Forelimb muscle (tissue), 1 donor: ENCODE results near the gene FXYD2. TPM values are rescaled to one million over a fixed set of nuclear protein-coding genes. Genes with fewer than 3 reads are reported as not detected.

Experiments
- DNase-seq: peaks from one replicate; pipeline ENCODE4 v3.0.0-alpha.2; 2013; ENCODE audit warnings: low read depth
- polyA plus RNA-seq: library from polyadenylated mRNA; unstranded; fragments of 120-200 nt; gene quantifications from one replicate; pipeline ENCODE4 v1.2.1, GENCODE V29; 2013; ENCODE audit not compliant: insufficient read length

Gene FXYD2
- polyA plus RNA-seq, 1 donor, result 1.5 TPM

DNA sequence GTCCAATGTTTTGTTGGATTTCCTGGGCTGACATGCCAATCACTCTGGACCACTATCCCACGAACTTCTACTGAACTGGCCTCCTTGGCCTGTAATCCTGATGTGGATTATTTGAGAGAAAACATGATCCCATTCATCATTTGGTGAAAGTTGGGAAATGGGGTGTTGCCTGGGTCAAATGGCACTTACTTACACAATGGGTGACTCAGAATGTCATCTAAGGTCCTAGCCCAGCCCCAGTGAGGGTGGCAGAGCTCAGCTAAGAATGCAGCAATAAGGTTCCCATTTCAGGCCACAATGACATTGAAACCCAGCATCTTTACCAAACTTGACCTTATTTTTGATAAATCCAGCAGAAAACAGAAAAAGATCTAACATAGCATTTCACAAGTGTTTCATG is 19.5 kb downstream of the FXYD2 start:
- DNase-seq, result no peak

DNA sequence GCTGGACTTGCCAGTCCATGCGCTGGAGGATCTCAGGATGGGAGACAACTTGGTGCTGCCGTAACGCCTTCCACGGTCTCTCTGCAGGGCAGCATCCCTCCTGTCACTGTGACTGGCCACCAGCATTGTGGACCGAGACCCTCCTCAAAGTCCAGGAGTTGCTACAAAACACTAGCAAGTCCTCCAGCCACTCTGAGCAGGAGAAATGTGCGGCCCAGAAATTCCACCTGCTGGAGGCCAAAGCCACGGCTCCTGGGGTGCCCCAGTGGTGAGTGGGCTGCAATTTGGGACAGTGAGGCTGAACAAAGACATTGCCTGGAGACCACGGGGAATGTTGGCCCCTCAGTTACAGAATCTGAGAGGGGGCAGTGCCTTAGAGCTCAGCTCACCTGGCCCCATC is 20.6 kb downstream of the FXYD2 start:
- no peak for DNase-seq

DNA sequence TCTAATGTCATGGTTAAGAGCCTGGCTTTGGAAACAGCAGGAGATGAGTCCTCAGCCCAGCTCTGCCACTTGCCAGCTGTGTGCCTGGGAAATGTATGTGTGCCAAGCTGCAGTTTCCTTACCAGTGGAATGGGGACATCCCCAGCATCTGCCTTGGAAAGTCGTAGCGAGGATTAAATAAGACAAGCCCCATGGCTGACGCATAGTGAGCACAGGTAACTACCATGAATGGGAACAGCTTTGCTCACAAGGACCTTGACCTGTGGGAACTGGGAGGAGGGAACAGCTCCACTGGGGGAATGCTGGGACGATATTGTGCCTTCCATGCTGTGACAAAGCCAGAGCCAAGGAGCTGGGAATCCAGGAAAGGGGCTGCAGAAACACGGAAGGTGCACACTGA is 24.9 kb downstream of the FXYD2 start:
- DNase-seq, result no peak

DNA sequence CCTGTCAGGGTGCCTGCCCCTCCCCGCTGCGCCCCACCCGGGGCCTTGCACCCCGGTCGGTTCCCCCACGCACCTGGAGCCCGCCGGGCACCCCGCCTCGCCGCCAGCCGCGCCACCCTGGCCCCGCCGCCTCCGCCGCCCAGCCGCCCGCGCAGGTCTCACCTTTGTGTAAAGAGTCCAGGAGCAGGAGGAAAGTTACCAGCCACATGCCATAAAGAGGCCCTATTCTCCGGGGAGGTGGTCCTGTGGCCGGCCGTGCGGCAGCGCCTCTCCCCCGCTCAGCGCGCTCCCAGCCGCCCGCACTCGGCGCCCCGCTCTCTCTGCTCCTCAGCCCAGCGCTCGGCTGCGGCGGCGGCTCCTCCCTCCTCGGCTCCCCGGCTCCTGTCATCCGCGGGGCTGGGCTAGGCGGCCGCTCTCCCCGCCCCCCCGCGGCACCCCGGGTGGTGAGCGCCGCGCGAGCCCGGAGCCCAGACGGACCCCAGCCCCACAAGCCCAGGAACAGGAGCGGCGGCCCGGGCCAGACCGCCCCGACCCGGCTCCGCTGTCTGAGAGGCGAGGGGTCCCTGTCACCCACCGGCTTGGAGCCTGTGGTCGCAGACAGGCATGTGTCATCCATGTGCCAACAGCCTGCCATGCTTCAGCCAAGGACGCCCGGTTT is 27.5 kb downstream of the FXYD2 start, which contains the start of gene DSCAML1:
Gene DSCAML1 (minus strand): TSS at position 345 of the 658 bp plus-strand sequence. CDS start 137 bp downstream, at position 208.
- DNase-seq, result no peak

DNA sequence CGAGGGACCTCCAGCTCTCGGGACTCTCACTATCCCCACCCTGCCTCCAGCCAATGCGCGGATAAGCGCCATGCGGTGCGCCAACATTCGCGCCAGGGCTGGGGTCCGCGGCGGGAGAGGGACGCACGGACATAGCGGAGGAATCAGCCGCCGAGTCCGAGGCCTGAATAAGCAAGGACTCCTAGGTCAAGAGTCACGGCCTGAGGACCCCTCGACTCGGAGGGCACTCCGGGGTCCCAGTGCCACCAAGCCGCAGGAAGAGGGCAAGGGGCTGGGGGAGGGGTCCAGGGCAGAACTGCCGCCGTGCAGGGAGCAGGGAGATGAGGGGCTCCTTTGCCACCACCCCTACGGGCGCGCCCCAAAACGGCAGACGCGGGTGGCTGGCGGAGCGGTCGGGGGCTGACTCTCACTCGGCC is 28.1 kb downstream of the FXYD2 start:
- no peak for DNase-seq

DNA sequence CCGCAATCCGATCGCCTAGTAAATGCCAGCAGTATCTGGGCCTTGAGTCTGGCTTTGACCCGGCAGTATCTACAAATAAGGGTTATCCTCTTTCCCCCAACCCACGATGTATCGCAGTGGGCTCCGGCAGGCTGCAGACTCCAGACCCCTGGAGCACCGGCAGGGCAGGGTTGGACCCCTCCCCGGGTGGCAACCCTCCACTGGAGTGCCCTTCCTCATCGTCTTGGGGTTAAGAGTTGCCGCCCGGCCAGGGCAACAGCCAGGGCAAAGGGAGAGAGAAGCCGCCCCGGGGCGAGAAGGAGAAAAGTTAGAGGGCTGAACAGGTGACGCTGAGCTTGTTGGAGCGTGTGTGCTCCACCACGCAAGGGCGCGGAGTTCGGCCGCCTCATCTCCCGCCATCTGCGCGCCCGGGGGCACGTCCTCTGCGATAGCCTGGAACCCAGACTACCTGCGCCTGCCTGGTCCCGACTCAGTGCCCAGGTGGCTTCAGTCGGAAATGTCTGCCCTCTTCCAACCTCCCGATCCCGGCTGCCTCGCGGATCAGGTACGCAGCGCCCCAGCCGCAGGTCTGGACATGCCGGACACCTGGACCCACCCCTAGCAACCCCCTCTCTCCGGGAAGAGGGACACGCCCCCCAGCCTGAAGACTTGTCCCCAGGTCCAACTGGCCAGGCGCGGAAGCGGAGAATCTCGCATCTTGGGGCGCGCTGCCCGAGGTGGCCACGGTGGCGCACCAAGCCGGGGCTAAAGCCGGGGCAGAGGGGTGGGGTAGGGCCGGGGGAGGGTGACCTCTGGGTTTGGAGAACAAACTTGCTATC is 28.7 kb downstream of the FXYD2 start:
- no peak for DNase-seq

DNA sequence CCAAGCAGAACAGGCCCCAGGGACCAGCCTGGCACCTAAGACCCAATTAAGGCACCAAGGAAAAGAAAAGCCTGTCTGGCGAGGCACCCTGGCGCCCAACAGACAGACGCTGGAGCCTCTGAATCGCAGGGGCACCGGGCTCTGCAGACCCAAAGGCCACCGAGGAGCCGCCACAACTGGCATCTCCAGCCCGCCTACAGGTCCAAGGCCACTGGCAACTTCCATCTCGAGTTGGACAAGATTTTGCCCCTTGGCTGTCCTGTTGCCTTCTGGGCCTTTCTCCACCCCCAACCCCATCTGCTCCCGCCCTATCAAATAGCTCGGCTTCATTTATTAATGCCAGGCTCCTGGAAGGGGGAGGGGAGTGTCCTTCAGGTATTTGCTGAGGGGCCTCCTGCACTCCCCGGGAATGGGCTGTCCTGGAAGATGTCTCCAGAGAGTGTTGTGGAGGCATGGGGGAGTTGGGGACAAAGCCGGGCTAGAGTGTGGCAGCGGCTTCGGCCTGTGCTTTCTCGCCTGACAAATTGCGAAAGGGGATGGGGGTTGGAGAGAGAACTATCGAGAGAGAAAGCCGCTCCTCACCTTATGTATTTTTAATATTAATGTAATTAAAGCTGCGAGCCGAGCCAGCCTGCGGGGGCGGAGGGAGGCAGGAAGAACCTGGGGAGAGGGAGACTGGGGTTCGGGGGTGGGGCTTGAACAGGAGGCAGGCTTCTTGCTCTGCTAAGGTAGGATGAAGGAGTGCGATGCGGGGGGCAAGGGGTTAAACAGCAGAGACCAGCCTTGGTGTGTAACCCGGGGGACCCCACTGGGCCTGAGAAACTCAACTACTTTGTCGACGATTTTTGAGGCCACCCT is 29.5 kb downstream of the FXYD2 start:
- DNase-seq, result no peak

DNA sequence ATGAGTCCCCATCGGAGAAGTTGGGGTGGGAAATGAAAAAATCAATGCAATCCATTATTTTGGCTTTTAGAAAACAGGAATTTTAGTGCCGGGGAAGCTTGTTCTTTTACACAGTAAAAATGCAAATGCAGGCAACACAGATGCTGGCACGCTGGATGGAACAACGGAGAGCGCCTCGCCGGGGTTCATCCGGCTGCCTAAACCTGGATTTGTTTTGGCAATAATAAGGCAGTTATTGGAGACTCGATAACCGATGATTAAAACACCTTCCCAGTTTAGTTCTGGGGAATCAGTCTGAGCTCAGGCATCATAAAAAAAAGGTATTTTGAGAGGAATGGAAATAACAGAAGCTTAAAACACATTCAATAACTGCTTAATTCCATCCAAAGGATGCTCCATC is 30.4 kb downstream of the FXYD2 start:
- DNase-seq, result no peak

DNA sequence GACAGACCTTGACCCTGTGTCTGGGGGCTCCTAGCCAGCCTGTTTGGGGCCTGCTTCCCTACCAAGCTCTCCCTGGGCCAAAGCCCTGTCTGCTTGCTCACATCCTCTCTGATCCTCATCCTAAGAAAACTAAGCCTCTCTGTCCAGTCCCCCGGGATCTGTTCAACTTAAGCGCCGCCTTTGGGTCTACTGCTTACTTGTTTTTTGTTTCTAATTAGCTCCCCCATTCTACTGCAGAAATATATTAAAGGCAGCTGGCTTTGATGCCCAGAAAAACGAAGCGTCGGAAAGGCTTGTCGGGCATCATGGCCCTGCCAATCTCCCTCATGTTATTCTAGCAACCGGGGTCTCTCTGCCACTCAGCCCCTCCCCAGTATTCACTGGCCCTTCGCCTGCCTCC is 31.0 kb downstream of the FXYD2 start:
- no peak for DNase-seq

DNA sequence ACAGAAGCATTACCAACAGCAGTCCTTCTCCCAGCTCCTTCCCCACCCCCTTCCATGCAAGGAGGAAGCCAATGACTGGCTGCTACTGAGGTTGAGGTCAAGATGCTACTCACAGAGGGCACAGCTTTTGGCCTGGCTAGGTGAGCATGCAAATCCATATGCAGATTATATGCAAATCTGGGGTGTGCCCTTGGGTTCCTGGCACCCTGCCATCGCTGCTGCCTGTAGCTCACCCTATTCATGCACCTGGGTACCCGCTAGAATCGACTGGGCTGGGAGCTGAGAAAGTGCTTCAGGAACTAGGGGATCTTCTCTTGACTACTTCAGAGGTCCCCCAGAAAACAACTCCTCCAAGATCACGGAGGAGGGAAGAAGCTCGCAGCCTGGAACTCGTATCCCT is 31.6 kb downstream of the FXYD2 start:
- no peak for DNase-seq

DNA sequence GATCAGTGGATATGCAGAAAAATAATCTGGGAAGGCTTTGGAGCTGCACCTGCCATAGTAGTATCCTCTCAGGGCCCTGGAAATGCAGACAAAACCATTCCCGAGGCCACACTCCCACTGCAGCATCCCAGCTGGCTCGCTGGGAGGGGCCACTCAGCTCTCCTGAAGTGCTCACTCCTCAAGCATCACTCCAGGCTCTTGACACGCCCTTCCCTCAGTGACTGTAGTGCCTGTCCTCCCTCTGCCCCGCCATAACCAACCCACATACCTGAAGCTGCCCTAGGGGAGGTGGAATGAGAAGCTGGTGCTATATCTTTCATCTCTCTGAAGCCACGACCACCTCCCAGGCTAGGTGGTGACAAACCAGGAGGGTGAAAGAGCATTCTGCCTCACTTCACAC is 32.3 kb downstream of the FXYD2 start:
- DNase-seq, result no peak

DNA sequence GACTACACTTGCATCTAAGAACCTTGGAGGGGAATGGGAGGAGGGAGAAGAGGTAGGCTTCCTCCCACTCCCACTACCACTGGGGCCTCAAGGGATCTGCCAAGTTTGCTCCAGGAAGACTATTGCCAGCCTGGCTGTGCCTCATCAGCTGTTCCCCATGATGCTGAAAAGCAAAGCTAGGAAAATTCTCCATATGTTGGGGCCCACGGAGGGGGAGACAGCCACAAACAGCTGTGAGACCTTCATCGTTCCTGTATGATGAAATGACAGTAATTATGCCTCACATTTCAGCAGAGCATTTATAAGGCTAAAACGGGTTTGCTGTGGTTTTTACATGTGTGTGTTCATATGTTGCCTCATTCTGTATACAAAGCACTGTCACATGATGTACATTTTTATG is 34.3 kb downstream of the FXYD2 start:
- no peak for DNase-seq

DNA sequence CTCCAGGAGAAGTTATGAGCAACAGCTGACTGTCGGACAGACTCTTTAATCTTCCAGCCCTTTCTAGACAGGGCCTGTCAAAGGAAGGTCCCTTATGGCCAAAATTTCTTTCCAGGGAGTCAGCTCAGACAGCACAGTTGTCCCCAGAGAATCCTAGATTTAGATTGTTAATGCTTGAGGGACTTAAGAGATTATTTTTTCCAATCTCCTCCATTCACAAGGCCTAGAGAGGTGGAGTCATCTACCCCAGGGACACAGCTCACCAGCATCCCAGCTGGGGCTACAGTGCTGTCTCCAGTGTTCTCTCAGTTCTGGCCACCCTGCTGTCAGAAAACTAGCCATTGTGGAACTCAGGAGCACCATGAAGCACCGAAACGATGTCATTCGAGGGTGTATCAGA is 35.3 kb downstream of the FXYD2 start:
- no peak for DNase-seq

DNA sequence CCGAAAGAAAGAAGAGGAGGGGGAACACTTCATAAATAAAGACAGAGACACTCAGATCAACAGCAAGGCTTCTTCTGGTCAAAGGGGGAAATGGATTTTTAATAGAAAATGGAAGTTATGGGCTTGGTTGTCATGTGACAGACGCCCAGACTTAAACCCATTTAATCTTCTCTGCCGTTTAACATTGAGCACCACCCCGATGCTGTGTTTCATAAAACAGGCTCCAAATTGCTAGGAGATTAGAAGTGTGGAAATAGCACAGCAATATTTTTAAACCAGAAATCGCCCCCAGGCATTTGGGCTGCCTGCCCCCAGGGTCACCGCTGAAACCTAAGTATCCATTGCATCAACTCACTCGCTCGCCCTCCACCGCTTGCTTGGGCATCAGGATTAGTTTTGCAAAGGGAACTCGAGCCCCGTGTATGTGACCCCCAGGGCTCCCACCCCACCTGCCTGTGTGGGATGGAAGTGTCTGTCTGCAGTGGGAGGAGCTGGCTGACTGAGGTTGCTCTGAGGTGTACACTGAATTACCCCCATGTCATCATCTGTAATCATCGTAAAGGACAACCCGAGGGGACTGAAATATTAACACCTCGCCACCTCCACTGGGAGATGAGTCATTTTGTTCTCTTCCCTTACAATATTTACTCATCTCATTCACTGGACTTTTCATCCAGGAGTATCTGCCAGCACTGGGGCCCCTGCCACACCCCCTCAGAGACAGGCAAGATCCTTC is 38.2 kb downstream of the FXYD2 start:
- no peak for DNase-seq

DNA sequence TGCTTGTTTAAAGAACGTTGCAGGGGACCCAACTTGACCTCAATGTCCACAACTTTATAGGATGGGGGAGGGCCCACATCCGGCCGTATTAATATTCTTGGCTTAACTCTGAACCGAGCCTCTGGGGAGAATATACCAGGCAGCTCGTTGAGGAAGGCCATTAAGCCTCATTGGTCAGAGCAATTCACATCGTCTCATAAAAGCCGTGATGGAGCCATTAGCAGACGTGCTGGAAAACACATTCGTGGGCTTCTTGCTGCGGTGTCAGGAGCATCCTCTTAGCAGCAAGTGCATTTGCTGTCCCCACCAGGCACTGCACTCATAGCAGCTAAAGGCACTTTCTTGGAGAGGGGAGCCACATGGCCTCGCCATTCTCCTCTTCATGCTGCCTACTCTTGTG is 42.4 kb downstream of the FXYD2 start:
- DNase-seq, result no peak

DNA sequence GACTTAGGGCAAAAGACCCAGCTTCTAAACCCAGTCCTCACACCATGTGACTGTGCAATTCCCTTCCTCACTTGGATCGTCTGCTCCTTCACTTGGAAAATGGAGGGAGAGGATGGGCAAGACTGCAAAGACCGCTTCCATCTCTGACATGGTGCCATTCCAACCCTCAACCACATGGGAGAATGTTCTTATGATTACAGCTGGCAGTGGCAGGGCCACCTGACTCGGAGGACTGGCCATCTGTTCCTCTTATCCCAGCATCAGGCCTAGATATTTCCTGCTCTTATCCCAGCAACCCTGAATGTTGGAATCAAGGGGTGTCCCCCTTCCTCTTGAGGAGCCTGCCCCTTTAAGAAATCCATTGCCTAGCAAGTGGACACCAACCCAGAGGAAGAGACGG is 42.9 kb downstream of the FXYD2 start:
- no peak for DNase-seq

DNA sequence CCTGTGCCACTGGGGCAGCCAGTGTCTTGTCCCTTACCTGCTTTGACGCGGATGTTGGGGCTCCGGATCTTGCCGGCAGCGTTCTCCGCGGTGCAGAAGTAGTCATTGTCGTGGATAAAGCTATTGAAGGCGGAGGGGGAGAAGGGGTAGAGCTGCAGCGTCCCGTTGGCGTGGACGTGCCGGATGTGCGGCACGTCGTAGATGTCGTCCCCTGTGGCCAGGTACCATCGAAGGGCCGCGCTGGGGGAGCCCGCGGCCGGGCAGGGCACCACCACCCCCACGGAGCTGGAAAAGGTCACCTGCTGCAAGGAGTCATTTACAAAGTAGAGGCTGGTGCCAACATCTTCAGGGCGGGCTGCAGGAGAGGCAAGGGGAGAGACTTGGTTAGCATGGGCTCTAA is 44.1 kb downstream of the FXYD2 start:
- DNase-seq, result no peak

DNA sequence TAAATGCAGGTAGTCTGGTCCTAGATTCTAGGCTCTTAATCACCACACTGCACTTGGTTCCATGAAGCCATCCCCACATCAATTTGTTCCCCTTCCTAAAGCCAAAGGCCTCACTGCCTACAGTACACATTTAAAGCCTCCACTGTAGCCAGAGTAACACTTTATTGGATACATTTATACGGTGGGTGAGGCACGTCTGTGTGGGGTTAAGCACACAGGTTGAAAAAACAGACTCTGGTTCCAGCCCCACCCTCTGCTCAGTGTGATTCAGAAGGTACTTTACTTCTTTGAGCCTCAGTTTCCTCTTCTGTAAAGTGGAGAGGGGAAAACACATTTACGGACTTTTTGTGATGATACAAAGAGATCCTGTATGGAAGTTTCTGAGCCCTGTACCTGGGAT is 50.0 kb downstream of the FXYD2 start:
- no peak for DNase-seq

DNA sequence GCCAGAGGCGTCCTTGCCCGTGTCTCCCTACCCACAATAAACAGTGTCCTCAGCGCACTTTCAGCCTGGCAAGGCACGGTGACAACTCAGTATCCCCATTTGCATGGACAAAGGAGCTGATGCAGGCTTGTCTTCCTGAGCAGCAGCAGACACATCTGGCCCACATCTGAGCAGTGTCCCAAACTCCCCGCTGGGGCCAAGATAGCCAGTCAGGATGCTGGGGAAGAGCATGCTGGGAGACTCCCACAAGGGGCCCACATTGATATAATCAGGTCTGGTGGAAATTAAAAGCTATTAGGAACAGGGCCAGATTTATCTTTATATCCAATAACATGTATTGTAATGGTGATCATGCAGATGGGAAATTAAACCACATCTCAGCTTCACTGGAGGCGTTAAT is 52.2 kb downstream of the FXYD2 start:
- no peak for DNase-seq

DNA sequence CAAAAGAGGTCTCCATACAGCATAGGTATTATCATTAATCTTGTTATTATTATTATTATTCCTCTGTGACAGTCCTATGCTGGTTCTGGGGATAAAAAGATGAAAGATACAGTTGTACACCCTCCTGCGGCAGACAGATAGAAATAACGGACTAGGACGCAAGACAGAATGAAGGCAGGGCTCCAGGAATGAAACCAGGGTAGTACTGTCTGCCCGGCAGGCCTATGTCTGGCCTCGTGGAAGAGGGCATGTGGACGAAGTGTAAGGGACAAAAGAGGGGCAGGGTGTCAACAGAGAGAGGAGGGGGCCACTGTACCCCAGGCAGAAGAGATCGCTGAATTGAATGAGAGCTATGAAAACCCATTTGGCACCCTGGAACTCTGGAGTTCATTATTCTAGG is 52.7 kb downstream of the FXYD2 start:
- DNase-seq, result no peak

DNA sequence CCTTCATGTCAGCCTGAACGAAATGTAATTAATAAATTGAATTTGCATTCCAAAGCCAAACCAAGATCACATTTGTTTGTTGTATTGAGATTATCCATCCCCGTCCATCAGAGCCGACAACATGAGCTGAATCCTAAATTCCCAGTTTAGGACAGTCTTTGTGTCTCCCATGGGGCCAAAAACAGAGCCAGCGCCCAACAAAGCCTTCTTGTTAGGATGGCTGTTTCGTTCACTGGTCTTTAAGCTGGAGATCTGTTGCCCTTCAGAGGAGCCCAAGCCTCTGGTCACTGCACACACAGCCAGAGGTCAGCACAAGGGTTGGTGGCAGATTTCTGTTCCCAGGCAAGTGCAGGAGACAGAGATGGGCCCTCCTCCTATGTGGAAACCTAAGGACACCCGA is 53.3 kb downstream of the FXYD2 start:
- no peak for DNase-seq

DNA sequence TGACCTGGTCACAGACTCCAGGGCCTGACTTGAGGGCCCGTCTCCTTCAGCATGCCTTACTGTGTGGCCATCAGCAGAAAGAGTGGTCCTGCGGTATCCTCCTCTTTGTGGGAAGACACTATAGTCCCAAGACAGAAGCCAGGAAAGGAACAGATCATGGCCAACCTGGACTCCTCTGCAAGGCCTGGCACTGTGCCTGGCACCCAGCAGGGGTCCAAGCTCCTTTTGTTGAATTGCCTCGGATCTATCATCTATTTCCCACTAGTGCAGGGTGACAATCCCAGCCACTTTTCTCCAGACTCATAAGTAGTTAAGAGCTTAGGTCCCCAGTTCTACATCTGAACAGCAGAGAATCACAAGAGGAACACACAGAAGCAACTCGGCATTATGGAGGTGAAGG is 54.5 kb downstream of the FXYD2 start:
- no peak for DNase-seq
